ENCODE data around the gene MED14.

MED14 gene

GRCh38 chrX:40663078-40663740 lies 72.1 kb downstream of the MED14 start:
- no peak for DNase-seq

DNA sequence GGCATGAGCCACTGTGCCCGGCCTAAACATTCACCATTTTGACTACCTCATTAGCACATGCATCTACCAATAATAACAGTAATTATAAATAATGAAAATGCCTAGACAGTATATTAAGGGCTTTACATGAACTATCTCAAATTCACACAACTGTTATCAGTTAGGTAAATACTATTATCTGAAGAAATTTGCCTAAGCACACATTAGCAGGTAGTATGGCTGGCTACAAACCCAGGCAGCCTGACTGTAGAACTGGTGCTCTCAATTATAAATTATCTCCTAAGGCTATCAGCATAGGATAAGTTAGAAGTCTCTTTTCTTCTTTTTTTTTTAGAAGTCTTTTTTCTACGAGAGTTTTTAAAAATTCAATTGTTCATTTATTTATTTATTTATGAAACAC lies 73.9 kb downstream of the MED14 start:
- no peak for DNase-seq

- DNase-seq, result no peak
Measured at GRCh38 chrX:40660381-40660780, 75.0 kb downstream of the MED14 start.

DNA sequence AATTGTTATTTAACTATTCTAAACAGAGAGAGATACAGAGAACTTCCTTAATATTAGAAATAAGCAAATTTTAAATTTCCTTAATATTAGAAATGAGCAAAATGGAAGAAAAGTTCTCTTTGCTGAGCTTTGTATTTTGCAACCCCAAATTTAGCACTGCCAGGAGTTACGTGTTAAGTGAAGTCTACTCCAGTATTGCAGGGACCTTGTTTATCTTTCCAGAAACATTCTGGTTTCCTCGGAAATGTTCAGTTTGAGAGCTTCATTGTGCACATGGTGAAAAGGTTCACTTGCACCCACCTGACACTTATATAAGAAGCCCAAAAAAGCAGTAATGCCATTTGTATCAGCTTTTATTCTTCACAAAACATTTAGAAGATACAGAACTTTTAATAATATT lies 81.8 kb downstream of the MED14 start:
- DNase-seq, result no peak

- DNase-seq, result no peak
Measured at GRCh38 chrX:40652664-40653063, 82.7 kb downstream of the MED14 start.

GRCh38 chrX:40651620-40652223 lies 83.6 kb downstream of the MED14 start:
- DNase-seq, result peak; percentile 22 to 66

DNA sequence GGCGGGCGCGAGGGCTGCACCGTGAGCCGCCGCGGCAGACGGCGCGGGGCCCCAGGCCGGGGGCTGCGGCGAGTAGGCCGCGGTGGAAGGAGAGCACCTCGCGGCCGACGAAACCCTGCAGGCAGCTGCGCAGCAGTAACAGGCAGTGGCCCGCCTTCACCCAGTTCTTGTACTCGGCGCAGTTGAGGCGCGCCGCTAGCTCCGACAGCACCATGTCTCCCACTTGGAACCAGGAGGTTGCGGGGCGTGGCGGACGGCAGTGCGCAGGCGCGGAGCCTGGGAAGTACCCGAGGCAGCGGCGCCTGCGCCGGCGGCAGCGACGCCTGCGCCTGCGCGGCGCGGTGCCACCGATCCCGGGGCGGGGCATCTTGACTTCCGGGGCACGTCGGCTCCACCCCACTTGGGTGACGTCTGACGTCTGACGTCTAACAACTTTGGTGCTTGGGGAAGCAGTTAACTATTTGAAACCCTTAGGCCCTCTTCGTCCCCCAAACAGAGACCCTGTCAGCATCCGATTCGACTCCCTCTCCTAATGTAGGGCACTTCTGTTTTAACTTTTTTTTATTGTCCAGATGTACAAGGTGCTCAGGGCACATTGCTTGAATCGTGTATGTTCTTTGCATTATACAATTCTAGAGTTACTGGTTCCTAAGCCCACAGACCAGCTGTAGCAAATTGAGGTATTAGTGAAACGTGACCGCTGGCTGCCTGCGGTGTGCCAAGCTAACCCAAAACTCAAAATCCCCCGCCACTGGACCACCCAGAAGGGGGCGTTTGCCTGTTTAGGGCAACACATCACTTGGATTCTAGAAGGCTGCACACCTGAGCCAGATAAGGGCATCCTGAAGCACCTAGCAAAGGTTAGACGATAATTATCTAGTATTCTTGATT lies 87.8 kb downstream of the MED14 start, which contains the start of gene CXorf38:
TSS of gene CXorf38 (minus strand) at position 255 of the 891 bp plus-strand sequence. CDS start at position 214, 41 bp downstream.
- peak; percentile 80 to 89 for DNase-seq

- DNase-seq, result peak; percentile 11 to 16
Measured at GRCh38 chrX:40646489-40647306, 88.6 kb downstream of the MED14 start.

DNA sequence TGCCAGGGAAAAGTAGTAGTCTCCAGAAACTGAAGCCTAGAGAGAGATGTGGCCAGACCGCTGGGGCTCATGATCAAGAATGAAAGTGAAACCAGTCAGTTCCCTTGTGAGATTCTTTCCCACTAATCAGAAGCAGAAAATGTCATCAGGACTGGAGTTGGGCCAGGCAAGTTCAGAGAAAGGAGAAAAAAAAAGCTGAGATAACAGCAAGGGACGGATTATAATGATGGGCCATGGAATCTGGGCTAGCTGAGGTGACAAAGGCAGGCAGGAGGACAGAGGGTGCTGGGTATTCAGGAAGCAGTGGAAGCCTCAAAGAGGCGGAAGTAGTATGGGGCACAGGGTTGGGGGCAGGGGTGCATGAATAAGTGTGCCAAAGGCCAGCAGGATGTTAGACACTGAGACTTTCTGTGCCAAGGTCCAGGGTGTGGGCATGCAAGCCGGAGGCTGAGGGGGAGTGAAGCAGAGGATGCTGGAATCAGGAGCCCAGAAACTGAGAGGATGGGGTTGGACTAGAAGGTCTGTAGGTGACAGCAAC lies 90.5 kb downstream of the MED14 start:
- DNase-seq, result peak; percentile 62 to 66

DNA sequence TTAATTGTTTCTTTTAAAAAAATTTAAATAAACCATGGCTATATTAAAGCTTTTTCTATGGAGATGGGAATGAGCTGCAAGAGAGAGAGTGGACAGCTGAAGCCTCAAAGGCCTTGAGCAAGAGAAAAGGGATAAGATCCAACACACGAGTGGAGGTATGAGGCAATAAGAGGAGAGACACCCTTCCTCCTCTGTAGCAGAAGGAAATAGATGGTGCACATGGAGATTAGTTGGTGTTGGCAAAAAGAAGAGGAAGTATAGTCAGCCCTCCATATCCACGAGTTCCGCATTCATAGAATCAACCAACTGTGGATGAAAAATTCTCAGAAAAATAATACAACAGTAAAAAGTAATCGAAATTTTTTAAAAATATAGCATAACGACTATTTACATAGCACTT lies 91.2 kb downstream of the MED14 start:
- peak; percentile 59 to 80 for DNase-seq

GRCh38 chrX:40637687-40638086 lies 97.7 kb downstream of the MED14 start:
- DNase-seq, result no peak

- no peak for DNase-seq
Measured at GRCh38 chrX:40632199-40632598, 103.1 kb downstream of the MED14 start.

DNA sequence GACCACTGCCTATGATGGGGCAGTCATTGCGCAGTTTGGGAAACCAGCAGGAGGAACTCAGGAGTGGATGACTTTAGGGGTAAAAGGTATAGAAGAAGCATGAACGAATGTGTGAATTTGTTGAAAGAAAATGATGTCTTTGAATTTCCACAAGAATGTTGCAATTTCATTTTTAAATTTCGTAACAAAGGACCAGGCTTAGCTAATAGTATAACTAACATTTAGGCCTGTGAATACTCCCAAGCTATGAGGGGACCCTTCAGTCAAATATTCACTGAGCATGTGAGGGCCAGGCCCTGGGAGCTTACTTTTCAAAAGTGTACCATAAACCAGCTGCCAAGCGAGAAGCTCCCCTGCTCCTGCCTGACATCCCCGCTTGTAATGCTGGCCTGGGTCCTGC lies 106.8 kb downstream of the MED14 start:
- DNase-seq, result peak in 1 of 2 donors; percentile 28

DNA sequence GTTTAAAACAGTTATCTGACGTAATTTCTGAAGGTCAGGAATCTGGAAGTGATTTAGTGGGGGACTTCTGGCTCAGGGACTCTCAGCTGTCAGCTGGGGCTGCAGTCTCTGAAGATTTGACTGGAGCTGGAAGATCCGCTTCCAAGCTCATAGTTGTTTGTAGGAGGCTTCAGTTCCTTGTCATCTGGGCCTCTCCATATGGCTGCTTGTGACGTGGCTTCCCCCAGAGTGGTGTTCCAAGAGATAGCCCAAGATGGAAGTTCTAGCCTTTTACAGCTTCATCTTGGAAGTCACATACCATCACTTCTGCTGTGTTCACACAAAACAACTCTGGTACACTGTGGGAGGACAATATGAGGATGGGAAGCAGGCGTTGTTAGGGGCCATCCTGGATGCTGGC lies 110.0 kb downstream of the MED14 start:
- no peak for DNase-seq

DNA sequence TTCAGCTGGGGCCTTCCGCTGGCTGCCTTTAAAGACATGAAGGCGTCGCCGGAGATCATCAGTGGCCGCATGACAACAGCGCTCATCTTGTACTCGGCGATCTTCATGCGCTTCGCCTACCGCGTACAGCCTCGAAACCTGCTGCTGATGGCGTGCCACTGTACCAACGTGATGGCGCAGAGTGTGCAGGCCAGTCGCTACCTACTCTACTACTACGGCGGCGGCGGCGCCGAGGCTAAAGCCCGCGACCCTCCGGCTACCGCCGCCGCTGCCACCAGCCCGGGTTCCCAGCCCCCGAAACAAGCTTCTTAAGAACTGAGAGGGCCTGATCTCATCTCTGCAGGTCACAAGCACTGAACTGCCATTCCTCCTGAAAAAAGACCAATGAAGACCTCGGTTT lies 111.7 kb downstream of the MED14 start:
- DNase-seq, result no peak

GRCh38 chrX:40623139-40623536 lies 112.2 kb downstream of the MED14 start, which contains the start of gene MPC1L:
Gene MPC1L, plus strand, starts transcription at chrX:40623428. Its CDS starts 138 bp downstream, at chrX:40623566.
- no peak for DNase-seq

DNA sequence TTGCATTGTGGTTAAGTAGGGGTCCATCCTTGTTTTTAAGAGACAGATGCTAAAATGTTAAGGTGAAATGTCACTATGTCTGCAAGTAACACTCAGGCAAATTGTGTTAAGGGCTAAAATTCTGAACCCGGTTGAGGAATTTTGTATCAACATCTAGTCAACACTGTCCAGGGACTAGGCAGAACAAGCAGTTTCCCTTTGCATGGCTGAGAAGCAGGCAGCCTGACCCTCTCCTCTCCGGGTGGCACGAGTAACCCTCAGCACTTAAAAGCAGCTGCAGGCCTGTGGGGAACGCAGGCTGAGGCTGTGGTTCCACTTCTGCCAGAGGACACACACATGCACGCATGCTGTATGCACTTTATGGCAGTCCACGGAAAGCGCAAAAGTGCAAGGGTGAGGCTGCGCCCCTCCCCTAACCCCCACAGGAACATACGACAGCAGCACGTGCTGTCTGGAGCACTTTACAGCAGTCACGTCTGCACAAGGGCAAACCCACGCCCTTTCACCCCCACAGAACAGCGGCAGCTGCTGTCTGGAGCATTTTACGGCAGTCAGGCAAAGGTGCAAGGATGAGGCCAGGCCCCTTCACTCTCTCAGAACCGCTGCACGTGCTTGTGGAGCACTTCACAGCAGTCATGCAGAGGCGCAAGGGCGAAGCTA lies 112.7 kb downstream of the MED14 start:
- no peak for DNase-seq

DNA sequence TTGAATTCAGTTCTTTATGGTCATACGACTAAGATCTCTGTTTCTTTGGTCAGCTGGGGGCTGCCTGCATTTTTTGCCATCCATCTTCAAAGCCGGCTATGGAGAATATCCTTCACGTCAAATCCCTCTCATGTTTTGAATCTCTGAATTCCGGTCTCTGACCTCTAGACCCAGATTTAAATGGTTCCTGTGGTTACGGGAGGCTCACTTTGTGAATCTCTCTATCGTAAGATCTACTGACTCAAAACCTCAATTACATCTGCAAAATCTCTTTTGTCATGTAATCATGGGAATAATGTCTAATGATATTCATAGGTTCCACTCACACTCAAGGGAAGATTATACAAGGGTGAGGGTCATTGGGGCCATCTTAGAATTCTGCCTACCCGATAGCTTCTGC lies 117.8 kb downstream of the MED14 start:
- no peak for DNase-seq

DNA sequence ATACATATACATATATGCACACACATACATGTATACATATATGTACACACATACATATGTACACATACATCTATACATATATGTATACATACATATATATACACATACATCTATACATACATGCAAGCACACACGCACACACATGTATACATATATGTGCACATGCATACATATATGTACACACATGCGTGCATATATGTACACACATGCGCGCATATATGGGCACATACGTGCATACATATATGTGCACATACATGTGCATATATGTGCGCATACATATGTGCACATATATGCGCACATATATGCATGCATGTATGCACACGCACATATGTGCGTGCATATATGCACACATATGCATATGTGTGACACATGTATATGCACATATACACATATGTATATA lies 119.4 kb downstream of the MED14 start:
- DNase-seq, result no peak

DNA sequence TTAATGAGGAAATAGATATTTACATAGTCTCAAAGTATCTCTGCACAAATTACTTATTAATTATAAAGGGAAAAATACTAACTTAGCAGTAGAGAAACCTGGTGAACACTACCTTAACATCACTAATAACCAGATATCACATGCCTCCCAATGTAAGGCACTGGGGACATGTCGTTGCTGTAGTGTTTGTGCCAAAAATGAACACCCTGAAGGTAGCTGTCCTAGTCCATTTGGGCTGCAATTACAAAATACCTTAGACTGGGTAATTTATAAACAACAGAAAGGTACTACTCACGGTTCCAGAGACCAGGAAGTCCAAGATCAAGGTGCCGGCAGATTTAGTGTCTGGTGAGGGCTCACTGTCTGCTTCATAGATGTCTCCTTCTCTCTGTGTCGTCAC lies 122.8 kb downstream of the MED14 start:
- no peak for DNase-seq

- no peak for DNase-seq
Measured at GRCh38 chrX:40607381-40607780, 128.0 kb downstream of the MED14 start.

DNA sequence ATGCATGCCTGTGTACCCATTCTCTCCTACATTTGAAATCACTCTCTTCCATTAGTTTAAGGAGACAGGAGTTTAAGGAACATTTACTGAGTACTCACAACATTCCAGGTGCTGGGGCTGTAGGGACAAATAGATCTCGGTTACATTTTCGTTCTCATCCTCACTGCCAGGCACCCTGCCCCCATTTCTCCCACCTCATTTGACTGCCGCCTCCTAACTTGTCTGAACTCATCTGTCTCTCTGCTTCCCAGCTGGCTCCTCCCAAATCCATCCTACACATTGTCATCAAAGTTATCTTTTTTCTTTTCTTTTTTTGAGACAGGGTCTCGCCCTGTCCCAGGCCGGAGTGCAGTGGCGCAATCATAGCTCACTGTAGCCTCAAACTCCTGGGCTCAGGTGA lies 131.9 kb downstream of the MED14 start:
- no peak for DNase-seq

All from inflammatory macrophage treated with lipopolysaccharide for 1 hour (primary cell).